Measurements from ENCODE around the gene PIGK.
"Not testable (repeated sequence)": the region's sequence is repeated elsewhere in the genome, so short reads cannot be mapped to it uniquely, and the experiment has no call there.

The PIGK gene

GRCh38 chr1:77200806-77201205 is 18.4 kb downstream of the PIGK start:
- no peak for TF ChIP-seq CTCF (conservative IDR thresholded peaks at IDR 0.05; ENCODE audit: control insufficient read depth, insufficient read depth, low read depth, low read length)
- H3K4me3 ChIP-seq (ENCODE audit: control insufficient read depth, low read depth, low read length), result no peak overlapping the region
- no peak for DNase-seq (ENCODE audit: low read depth)

- DNase-seq (ENCODE audit: low read depth), result no peak
- no peak for TF ChIP-seq CTCF (conservative IDR thresholded peaks at IDR 0.05; ENCODE audit: control insufficient read depth, insufficient read depth, low read depth, low read length)
- no peak overlapping the region for H3K4me3 ChIP-seq (ENCODE audit: control insufficient read depth, low read depth, low read length)
Measured at GRCh38 chr1:77200293-77200692, 18.9 kb downstream of the PIGK start.

GRCh38 chr1:77197351-77197750 is 21.9 kb downstream of the PIGK start:
- no peak for DNase-seq (ENCODE audit: low read depth)
- no peak overlapping the region for H3K4me3 ChIP-seq (ENCODE audit: control insufficient read depth, low read depth, low read length)
- TF ChIP-seq CTCF (conservative IDR thresholded peaks at IDR 0.05; ENCODE audit: control insufficient read depth, insufficient read depth, low read depth, low read length), result no peak

GRCh38 chr1:77193951-77194350 is 25.3 kb downstream of the PIGK start:
- no peak for DNase-seq (ENCODE audit: low read depth)
- TF ChIP-seq CTCF (conservative IDR thresholded peaks at IDR 0.05; ENCODE audit: control insufficient read depth, insufficient read depth, low read depth, low read length), result no peak
- H3K4me3 ChIP-seq (ENCODE audit: control insufficient read depth, low read depth, low read length), result no peak overlapping the region

- DNase-seq (ENCODE audit: low read depth), result no peak
- TF ChIP-seq CTCF (conservative IDR thresholded peaks at IDR 0.05; ENCODE audit: control insufficient read depth, insufficient read depth, low read depth, low read length), result no peak
- H3K4me3 ChIP-seq (ENCODE audit: control insufficient read depth, low read depth, low read length), result no peak overlapping the region
Measured at GRCh38 chr1:77188770-77189169, 30.5 kb downstream of the PIGK start.

GRCh38 chr1:77186907-77187306 is 32.3 kb downstream of the PIGK start:
- not testable (repeated sequence) for DNase-seq (ENCODE audit: low read depth)

GRCh38 chr1:77182083-77182482 is 37.1 kb downstream of the PIGK start:
- DNase-seq (ENCODE audit: low read depth), result no peak
- H3K4me3 ChIP-seq (ENCODE audit: control insufficient read depth, low read depth, low read length), result no peak overlapping the region
- TF ChIP-seq CTCF (conservative IDR thresholded peaks at IDR 0.05; ENCODE audit: control insufficient read depth, insufficient read depth, low read depth, low read length), result no peak

More at GRCh38 chr1:77186907-77187306, 32.3 kb downstream of the PIGK start:
- H3K4me3 ChIP-seq (ENCODE audit: control insufficient read depth, low read depth, low read length), result not testable (repeated sequence)

Measured in fibroblast of mammary gland (primary cell).